NCI-H524 (cell line): ENCODE data around the gene ASB8.
"Not testable (repeated sequence)": the region's sequence is repeated elsewhere in the genome, so short reads cannot be mapped to it uniquely, and the experiment has no call there.

Source experiments
- DNase-seq, 2 experiments: peaks; one replicate each; lab custom pipeline; 2025; lab: John Stamatoyannopoulos, UW

The ASB8 gene

GRCh38 chr12:48183091-48183875, 26.0 kb upstream of the ASB8 start, which contains the start of gene CCDC184:
TSS of gene CCDC184 (plus strand) at chr12:48183644. CDS start at chr12:48184123, 479 bp downstream.
- DNase-seq: peak; percentile 91 to 93

GRCh38 chr12:48182631-48183030, 25.3 kb upstream of the ASB8 start:
- no peak for DNase-seq

GRCh38 chr12:48180857-48181495, 23.7 kb upstream of the ASB8 start:
- no peak for DNase-seq

- DNase-seq: no peak
Measured at GRCh38 chr12:48180424-48180823, 23.1 kb upstream of the ASB8 start.

- DNase-seq: no peak
Measured at GRCh38 chr12:48179466-48179865, 22.2 kb upstream of the ASB8 start.

GRCh38 chr12:48177982-48178381, 20.7 kb upstream of the ASB8 start:
- no peak for DNase-seq

GRCh38 chr12:48176417-48176751, 19.1 kb upstream of the ASB8 start:
- peak in 1 of 2 experiments; percentile 61 for DNase-seq

GRCh38 chr12:48175613-48176416, 18.5 kb upstream of the ASB8 start:
- peak in 1 of 2 experiments; percentile 61 for DNase-seq

- DNase-seq: no peak
Measured at GRCh38 chr12:48169011-48169410, 11.7 kb upstream of the ASB8 start.

GRCh38 chr12:48165089-48165981, 8.0 kb upstream of the ASB8 start:
- peak in 1 of 2 experiments; percentile 55 for DNase-seq

GRCh38 chr12:48164451-48164850, 7.1 kb upstream of the ASB8 start:
- no peak for DNase-seq

- no peak for DNase-seq
Measured at GRCh38 chr12:48163150-48163747, 5.9 kb upstream of the ASB8 start.

- no peak for DNase-seq
Measured at GRCh38 chr12:48160807-48161206, 3.5 kb upstream of the ASB8 start.

- DNase-seq: no peak
Measured at GRCh38 chr12:48160046-48160445, 2.7 kb upstream of the ASB8 start.

- DNase-seq: no peak
Measured at GRCh38 chr12:48157889-48158370, 615 bp upstream of the ASB8 start.

- DNase-seq: no peak
Measured at GRCh38 chr12:48156652-48157017, 680 bp downstream of the ASB8 start.

- DNase-seq: not testable (repeated sequence)
Measured at GRCh38 chr12:48155786-48156185, 1.5 kb downstream of the ASB8 start.

GRCh38 chr12:48151103-48151771, 6.1 kb downstream of the ASB8 start:
- peak in 1 of 2 experiments; percentile 15 for DNase-seq

- no peak for DNase-seq
Measured at GRCh38 chr12:48145981-48146380, 11.3 kb downstream of the ASB8 start.

- DNase-seq: no peak
Measured at GRCh38 chr12:48143898-48144297, 13.4 kb downstream of the ASB8 start.
